Hepatocyte (in vitro differentiated cells): ENCODE data around the gene REEP6.

ENCODE experiments used
- EZH2 ChIP-seq: fragments of 200-600 bp; sonication (generic); IDR thresholded peaks from 2 replicates; pipeline ENCODE4 v1.6.1; 2016; ENCODE audit warnings: antibody characterized with exemption, mild to moderate bottlenecking, borderline replicate concordance
- TF ChIP-seq, protein P1 (sequence below): fragments of 200-600 bp; sonication (generic); IDR thresholded peaks from 2 replicates; pipeline ENCODE4 v1.5.1; 2016; ENCODE audit warnings: antibody characterized with exemption, mild to moderate bottlenecking; ENCODE audit not compliant: poor library complexity

DNA sequence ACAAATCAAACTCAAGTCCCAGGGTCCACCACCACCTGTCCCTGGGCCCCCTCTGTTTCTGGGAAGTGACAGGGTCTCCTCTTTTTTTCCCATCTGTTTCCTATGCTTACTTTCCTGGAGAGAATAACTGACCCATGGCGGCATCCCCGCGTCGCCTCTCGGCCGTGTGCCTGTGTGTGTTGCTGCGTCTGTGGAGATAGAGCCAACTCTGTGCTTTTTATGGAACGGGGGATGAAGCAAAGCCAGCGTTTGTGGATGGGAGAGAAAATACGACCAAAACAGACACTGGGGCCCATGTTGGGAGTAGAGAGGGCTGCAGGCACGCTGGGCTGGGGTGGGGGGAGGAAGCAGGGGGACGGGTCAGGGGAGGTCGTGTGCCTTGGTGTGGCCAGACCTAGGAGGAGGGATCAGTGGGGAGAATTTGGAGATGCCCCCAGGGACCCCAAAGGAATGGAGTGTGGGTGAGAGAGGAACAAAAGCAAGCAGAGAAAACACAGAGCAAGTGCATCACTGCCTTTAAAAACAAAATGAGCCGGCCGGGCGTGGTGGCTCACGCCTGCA, 49.5 kb downstream of the REEP6 start:
- TF ChIP-seq, protein P1, sequence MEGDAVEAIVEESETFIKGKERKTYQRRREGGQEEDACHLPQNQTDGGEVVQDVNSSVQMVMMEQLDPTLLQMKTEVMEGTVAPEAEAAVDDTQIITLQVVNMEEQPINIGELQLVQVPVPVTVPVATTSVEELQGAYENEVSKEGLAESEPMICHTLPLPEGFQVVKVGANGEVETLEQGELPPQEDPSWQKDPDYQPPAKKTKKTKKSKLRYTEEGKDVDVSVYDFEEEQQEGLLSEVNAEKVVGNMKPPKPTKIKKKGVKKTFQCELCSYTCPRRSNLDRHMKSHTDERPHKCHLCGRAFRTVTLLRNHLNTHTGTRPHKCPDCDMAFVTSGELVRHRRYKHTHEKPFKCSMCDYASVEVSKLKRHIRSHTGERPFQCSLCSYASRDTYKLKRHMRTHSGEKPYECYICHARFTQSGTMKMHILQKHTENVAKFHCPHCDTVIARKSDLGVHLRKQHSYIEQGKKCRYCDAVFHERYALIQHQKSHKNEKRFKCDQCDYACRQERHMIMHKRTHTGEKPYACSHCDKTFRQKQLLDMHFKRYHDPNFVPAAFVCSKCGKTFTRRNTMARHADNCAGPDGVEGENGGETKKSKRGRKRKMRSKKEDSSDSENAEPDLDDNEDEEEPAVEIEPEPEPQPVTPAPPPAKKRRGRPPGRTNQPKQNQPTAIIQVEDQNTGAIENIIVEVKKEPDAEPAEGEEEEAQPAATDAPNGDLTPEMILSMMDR, result no peak
- TF ChIP-seq EZH2, result no peak
